A549 (cell line): ENCODE data around the gene VSNL1.

Source experiments
- CBX8 ChIP-seq: fragments of 200-600 bp; sonication (generic); IDR thresholded peaks from 2 replicates; pipeline ENCODE4 v1.6.1; 2016
- CTCF ChIP-seq: fragments of >200 bp; sonication (Bioruptor Twin); formaldehyde crosslinking; IDR thresholded peaks from 3 replicates; pipeline ENCODE4 v1.5.1; 2016
- EP300 ChIP-seq, 2 experiments: fragments of >200 bp; sonication (Bioruptor Twin); formaldehyde crosslinking; IDR thresholded peaks; 2 replicates in 1 of 2; 3 replicates in 1 of 2; pipeline ENCODE4 v1.6.1; 2016 to 2017
- JUNB ChIP-seq: fragments of >200 bp; sonication (Bioruptor Twin); formaldehyde crosslinking; IDR thresholded peaks from 2 replicates; pipeline ENCODE4 v1.6.1; 2016

- no peak for TF ChIP-seq CTCF
- no peak for TF ChIP-seq CBX8
- TF ChIP-seq EP300 (IDR thresholded peaks at IDR 0.05), result no peak
- TF ChIP-seq JUNB, result no peak
Measured at GRCh38 chr2:17520761-17521160, 19.7 kb upstream of the VSNL1 start.
